Measurements from ENCODE around the gene RALY. TPM values are rescaled to one million over a fixed set of nuclear protein-coding genes. Genes with fewer than 3 reads are reported as not detected.
A peak's percentile ranks its signal among the peaks of the same experiment; 100 is the strongest.

Gene RALY
- total and polyA plus RNA-seq, 10 of the 15 experiments (the other 5 are each of a cell fraction or from before 2014, with no cell fraction given), result 1.2 to 246 (median 137) TPM

DNA sequence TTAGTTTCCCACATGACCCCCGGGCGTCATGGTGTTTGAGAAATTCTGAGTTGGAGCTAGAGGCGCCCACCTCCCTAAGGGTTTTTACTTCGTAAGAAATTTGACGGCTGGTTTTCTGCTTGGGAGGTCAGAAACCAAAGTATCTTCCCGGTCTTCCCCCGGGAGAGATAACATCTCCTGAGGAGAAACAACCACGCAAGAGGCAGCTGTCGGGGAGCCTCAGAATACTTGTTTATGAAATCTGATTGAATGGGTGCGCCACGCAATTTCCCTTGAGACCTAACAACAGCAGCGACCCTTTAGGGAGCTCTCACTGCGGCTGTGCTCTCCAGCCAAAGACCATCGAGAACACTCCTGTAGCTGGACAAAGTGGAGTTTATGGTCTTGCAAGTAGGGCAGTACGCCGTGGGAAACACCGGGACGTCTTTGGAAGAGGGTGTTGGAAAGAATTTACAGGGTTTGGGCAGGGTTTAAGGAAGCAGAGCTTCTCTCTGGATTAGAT is 118.9 kb downstream of the RALY start:
- ChIA-PET SMC1A (ENCODE audit: uncharacterized antibody, unreplicated experiment) (interaction anchor here (0.6 to 2.0 kb wide), 13 partner anchors 10 to 556 kb away, joined by 3 to 12 read pairs (median 3); partner anchors contain the start of gene RALY), RAD21 (ENCODE audit: unreplicated experiment) (interaction anchor here (0.7 to 1.6 kb wide), 8 partner anchors 17 to 661 kb away, joined by 3 to 9 read pairs (median 4); partner anchors contain the start of genes CHMP4B, ITCH and RALY), CTCF (interaction anchor here (0.7 to 1.5 kb wide), 9 partner anchors 8 to 250 kb away, joined by 3 to 6 read pairs (median 3); no protein-coding TSS in a partner anchor), POLR2A (interaction anchor here (0.5 to 3.6 kb wide), 18 partner anchors 9 to 622 kb away, joined by 3 to 25 read pairs (median 4); partner anchors contain the start of genes AHCY, CBFA2T2, CHMP4B and DYNLRB1)
- no peak for DNase-seq (ENCODE audit: low read depth, low spot score)
- peak overlapping the region; percentile 89 for H3K9ac ChIP-seq (ENCODE audit: control insufficient read depth, insufficient read depth, low read length)
- 14% methylated on average over 18 of the region's 18 CpGs for WGBS (ENCODE audit: insufficient coverage, insufficient replicate concordance, low lambda C conversion rate, missing lambda C conversion rate)
- peaks cover 4% of the 10 kb centered on the region for H3K4me1 ChIP-seq (ENCODE audit: control insufficient read depth, insufficient read depth, low read length)
- no peaks in the 10 kb centered on the region for H3K9me3 ChIP-seq (replicated peaks; ENCODE audit: control insufficient read depth, insufficient read depth, low read length)
- no peaks in the 10 kb centered on the region for H3K27me3 ChIP-seq (replicated peaks in 1 of 2; ENCODE audit: control insufficient read depth in 2 of 2, insufficient read depth in 2 of 2, low read length in 1 of 2)
- FAIRE-seq, result no peak
- H3K79me2 ChIP-seq (ENCODE audit: control insufficient read depth, insufficient read depth, low read length), result peaks cover 45% of the 10 kb centered on the region
- peak overlapping the region; percentile 99 for H2AFZ ChIP-seq (ENCODE audit: control insufficient read depth, low read depth, low read length)
- peak overlapping the region; percentile 81 for H3K4me3 ChIP-seq
- H3K27ac ChIP-seq (ENCODE audit: control insufficient read depth, insufficient read depth), result peak overlapping the region; percentile 64
- H3K4me2 ChIP-seq (ENCODE audit: control insufficient read depth, insufficient read depth), result peak overlapping the region; percentile 100
- peaks cover 0 to 6% of the 10 kb centered on the region in 2 experiments; a peak in 1 of 4 replicates for H3K36me3 ChIP-seq (ENCODE audit: control insufficient read depth in 2 of 2, insufficient read depth in 2 of 2, low read length in 1 of 2)
- intact Hi-C loops (cut with micrococcal nuclease; ENCODE audit: unreplicated experiment) (loop anchor here (5.0 kb wide), 1 partner anchor 120 kb away; the partner anchor contains the start of gene RALY), in situ Hi-C loops (cut with MboI) (no loop called here)
- TF ChIP-seq, protein P1, sequence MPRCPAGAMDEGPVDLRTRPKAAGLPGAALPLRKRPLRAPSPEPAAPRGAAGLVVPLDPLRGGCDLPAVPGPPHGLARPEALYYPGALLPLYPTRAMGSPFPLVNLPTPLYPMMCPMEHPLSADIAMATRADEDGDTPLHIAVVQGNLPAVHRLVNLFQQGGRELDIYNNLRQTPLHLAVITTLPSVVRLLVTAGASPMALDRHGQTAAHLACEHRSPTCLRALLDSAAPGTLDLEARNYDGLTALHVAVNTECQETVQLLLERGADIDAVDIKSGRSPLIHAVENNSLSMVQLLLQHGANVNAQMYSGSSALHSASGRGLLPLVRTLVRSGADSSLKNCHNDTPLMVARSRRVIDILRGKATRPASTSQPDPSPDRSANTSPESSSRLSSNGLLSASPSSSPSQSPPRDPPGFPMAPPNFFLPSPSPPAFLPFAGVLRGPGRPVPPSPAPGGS (IDR thresholded peaks at IDR 0.05; ENCODE audit: borderline replicate concordance, insufficient read depth, low read depth, low read length, poor library complexity, severe bottlenecking), result no peak
- TF ChIP-seq SMAD1 (IDR thresholded peaks at IDR 0.05; ENCODE audit: low read depth, partially characterized antibody) (peak; percentile 17), RAD51 (IDR thresholded peaks at IDR 0.05) (0 out of 2 replicates have a peak, but pooled peaks have one; percentile 24), MEF2B (IDR thresholded peaks at IDR 0.05; ENCODE audit: partially characterized antibody, poor library complexity, severe bottlenecking) (peak; percentile 74)
- TF ChIP-seq, protein P2, sequence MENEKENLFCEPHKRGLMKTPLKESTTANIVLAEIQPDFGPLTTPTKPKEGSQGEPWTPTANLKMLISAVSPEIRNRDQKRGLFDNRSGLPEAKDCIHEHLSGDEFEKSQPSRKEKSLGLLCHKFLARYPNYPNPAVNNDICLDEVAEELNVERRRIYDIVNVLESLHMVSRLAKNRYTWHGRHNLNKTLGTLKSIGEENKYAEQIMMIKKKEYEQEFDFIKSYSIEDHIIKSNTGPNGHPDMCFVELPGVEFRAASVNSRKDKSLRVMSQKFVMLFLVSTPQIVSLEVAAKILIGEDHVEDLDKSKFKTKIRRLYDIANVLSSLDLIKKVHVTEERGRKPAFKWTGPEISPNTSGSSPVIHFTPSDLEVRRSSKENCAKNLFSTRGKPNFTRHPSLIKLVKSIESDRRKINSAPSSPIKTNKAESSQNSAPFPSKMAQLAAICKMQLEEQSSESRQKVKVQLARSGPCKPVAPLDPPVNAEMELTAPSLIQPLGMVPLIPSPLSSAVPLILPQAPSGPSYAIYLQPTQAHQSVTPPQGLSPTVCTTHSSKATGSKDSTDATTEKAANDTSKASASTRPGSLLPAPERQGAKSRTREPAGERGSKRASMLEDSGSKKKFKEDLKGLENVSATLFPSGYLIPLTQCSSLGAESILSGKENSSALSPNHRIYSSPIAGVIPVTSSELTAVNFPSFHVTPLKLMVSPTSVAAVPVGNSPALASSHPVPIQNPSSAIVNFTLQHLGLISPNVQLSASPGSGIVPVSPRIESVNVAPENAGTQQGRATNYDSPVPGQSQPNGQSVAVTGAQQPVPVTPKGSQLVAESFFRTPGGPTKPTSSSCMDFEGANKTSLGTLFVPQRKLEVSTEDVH (IDR thresholded peaks at IDR 0.05; ENCODE audit: low read depth, partially characterized antibody), result peak; percentile 40
- BruUV-seq (replicated peaks), result TSS peak; percentile 99
- ATAC-seq, result peak; percentile 3; the same call in 2 of the 3 replicates
- peaks cover 3% of the 10 kb centered on the region; the same call in 1 of the 2 replicates for H4K20me1 ChIP-seq (ENCODE audit: control insufficient read depth, insufficient read depth)

Data from GM12878 (cell line).